TTC549 (cell line): ENCODE measurements around the gene EPG5.
"Not testable (repeated sequence)": the region's sequence is repeated elsewhere in the genome, so short reads cannot be mapped to it uniquely, and the experiment has no call there.

Experiments used
- FAIRE-seq: peaks from 2 replicates; lab custom pipeline; 2012; peaks lifted over from hg19 to GRCh38; lab: Jason Lieb, UNC

The EPG5 gene

GRCh38 chr18:45865466-45865865 is 101.7 kb downstream of the EPG5 start:
- no peak for FAIRE-seq

GRCh38 chr18:45864081-45864480 is 103.0 kb downstream of the EPG5 start:
- FAIRE-seq, result no peak

- FAIRE-seq, result no peak
Observed at GRCh38 chr18:45863469-45863868, 103.7 kb downstream of the EPG5 start.

DNA sequence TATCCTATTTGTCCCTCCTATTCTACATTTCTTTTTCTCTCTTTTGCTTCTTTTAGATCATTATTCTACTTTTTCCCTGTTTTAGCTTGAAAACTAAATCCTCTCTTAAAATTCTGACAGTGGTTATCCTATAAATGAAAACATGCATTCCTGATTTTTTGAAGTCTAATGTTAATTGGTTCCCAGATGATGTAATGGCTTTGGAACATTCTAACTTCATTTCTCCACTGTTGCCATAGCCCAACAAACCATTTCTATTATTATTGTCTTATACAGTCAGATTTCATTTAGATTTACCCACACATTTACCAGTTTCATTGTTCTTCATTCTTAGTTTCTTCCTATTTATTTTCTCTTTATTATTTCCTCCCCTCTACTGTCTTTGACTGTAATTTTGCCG is 105.2 kb downstream of the EPG5 start:
- no peak for FAIRE-seq

- FAIRE-seq, result no peak
Observed at GRCh38 chr18:45860971-45861370, 106.2 kb downstream of the EPG5 start.

- FAIRE-seq, result no peak
Observed at GRCh38 chr18:45860492-45860891, 106.6 kb downstream of the EPG5 start.

GRCh38 chr18:45859334-45859733 is 107.8 kb downstream of the EPG5 start:
- no peak for FAIRE-seq

DNA sequence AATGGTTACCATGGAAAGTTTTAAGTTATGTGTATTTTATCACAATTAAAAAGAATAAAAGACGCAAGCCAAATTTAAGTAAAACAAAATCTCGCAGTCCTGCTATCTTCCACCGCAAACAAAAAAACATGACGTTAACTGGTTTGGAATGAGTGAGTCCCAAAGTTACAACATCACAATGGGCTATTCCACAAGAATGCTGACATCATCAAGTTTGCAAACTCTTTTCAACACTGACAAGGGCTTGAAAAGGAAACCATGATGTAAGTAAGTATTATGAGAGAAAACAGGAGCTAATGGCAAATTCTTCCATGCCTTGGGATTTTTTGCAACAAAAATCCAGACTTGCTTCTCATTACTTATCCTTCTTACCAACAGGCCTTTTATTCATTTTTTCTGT is 110.6 kb downstream of the EPG5 start:
- FAIRE-seq, result no peak

GRCh38 chr18:45854036-45854586 is 113.0 kb downstream of the EPG5 start:
- no peak for FAIRE-seq

GRCh38 chr18:45852631-45853030 is 114.5 kb downstream of the EPG5 start:
- no peak for FAIRE-seq

DNA sequence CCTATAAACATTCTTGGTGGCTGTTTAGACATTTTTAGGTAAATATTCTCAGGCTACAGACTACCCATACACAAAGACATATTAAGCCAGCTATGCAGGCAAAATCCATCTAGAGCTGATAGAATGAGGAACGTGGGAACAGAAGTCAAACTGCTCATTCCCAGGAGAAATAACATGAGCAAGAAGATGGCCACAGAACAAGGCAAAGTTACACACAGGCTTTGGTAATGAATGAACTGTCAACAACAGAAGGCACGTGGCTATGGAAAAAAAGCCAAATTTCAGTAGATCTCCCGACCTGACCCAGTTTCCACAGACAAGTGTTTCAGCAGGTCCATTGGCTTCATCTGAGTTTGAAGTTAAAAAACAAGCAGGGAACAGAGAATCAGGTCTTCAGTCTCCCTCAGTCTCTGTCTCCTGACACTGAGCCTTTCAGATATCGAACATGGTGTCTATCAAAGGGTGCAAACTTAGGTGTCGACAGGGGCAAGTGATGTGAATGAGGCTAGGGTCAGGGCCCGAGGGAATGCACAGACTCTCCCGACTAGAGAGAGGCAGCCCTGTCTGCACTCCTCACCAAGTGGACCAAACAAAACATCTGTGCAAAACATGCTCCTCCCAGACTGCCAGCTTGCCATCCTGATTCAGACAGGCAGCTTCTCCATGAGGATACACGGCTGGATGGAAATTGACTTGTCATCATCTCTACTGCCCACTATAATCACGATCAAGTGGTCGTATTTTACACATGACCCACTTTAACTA is 115.8 kb downstream of the EPG5 start:
- FAIRE-seq, result no peak

GRCh38 chr18:45850021-45850420 is 117.1 kb downstream of the EPG5 start:
- FAIRE-seq, result no peak

DNA sequence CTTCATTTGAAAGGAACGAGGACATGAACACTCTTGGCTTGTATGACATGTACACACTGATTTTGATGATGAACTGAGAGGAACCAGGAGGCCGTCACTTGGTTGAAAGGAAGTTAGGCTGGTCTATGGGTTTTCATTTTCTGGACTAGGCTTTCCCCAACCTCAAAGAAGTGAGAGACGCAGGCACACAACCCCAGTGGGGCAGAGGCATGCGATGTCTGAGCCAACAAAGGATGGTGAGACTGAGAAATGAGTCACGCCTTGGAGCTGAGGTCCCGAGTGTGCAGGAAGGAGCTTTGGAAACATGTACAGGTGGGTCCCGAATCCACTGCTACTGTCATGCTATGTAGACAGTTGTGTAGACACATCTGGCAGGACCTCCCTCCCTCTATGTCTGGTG is 117.6 kb downstream of the EPG5 start:
- no peak for FAIRE-seq

DNA sequence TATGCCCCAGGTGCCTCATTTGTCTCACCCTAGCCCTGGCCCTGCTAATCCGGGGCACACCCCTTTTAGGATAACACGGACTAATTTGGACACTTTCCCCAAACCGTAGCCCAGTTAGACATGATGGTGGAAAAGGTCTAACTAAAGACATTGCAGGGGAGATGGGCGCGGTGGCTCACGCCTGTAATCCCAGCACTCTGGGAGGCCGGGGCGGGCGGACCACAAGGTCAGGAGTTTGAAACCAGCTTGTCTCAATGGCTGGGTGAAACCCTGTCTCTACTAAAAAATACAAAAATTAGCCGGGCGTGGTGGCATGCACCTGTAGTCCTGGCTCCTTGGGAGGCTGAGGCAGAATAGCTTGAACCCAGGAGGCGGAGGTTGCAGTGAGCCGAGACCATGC is 118.5 kb downstream of the EPG5 start:
- FAIRE-seq, result not testable (repeated sequence)

DNA sequence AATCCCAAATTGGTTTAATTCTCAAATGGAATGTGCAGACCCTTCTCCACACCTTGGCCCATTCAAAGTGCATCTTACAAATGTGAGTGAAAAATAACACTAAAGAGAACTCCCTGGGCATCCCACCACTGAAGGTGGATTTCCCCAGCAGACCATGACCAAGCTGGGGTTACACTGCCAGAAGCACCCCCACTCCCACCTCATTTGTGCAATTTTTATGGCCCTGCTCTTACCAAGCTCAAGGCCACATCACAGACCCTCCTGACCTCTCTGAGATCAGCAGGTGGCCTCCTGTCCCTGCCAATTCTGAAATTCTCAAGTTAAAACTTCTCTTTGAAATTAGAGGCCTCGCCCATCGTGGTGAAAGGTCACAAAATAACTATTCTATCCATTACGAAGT is 120.0 kb downstream of the EPG5 start:
- FAIRE-seq, result no peak

GRCh38 chr18:45845410-45845809 is 121.7 kb downstream of the EPG5 start:
- FAIRE-seq, result no peak

- FAIRE-seq, result no peak
Observed at GRCh38 chr18:45844938-45845337, 122.2 kb downstream of the EPG5 start.

- no peak for FAIRE-seq
Observed at GRCh38 chr18:45843019-45843418, 124.1 kb downstream of the EPG5 start.

- no peak for FAIRE-seq
Observed at GRCh38 chr18:45841765-45842442, 125.2 kb downstream of the EPG5 start.

DNA sequence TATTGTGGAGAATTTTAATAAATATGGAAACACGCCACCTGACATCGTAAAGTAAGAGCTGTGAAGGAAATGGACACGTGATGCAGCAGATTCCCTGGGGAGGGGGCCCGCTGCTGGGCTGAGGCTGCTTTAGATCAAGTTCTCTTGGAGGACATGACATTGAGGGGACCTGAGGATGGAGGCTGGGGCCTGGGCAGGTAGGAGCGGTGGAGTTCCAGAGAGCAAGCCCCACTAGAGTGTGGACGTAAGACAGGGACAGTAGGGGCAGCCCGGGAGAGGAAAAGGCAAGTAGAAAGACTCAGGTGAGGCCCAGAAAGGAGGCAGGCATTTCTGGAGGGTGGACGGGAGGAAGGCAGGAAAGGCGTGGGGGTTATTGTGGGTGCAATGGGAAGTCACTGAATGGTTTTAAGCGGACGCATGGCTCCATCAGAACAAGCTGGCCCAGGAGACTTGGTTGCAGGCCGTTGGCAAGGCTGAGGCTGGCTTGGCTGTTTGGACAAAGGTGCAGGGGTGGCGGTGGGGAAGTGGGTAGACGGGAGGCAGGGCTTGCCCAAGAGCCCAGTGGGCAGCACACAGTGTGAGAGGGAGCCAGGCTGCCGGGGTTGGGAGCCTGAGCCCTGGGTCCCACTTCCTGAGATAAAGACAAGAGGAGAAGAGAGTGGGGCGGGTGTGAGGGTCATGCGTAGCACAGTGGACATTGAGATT is 125.9 kb downstream of the EPG5 start:
- FAIRE-seq, result no peak

DNA sequence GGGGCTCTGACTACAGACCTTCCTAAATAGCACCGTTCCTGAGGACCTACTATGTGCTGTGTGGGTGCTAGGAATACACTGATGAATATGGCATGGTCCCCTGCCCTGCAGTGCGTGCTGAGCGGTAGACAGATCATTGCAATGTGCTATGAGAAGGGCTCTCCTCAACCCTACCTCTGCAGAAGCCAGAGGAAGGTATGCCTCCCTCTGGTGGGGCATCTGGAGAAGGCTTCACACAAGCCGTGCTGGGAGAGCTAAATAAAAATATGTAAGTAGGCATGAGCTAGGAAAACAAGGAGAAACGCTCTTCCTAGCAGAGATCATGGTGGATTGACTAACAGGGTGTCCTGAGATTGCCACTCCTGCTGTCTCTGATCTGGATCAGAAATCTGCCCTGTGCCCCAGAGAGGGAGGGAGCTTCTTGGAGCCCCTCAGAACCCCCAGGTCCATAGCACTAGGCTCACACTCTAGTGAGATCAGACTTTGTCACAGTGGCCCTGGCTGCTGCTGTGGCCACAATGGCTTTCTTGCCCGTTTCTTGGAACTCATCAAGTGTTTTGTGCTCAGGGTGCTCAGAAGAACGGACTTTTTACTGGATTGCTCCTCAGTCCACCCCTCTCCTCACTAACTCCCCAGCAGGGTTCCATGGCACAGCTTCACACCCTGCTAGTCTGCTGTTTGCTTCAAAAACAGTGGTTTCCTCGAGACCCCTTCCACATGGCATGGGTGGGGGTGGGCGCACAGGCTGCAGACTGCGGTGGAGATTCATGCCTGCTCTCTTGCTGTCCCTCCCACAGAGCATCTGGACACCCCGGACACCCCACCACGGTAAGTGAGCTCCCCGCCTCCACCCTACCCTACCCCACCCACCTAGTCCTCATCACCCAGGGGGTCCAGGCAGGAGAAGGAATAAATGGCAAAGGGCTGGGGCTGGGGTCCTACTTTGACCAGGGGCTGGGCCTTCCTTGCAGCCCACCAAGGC is 127.4 kb downstream of the EPG5 start:
- FAIRE-seq, result no peak
